Hepatocyte (in vitro differentiated cells): ENCODE results near the gene TTC12.

Source experiments
- CTCF ChIP-seq: fragments of 200-600 bp; sonication (generic); IDR thresholded peaks from 2 replicates; pipeline ENCODE4 v1.5.1; 2016; ENCODE audit warnings: antibody characterized with exemption, mild to moderate bottlenecking; ENCODE audit not compliant: poor library complexity
- EZH2 ChIP-seq: fragments of 200-600 bp; sonication (generic); IDR thresholded peaks from 2 replicates; pipeline ENCODE4 v1.6.1; 2016; ENCODE audit warnings: antibody characterized with exemption, mild to moderate bottlenecking, borderline replicate concordance
- EZH2phosphoT487 ChIP-seq: fragments of 200-600 bp; sonication (generic); IDR thresholded peaks from one replicate; pipeline ENCODE4 v1.6.1; 2018; ENCODE audit warnings: antibody characterized with exemption, mild to moderate bottlenecking, low read depth, moderate library complexity; ENCODE audit not compliant: unreplicated experiment, severe bottlenecking

- TF ChIP-seq EZH2 (no peak), CTCF (no peak), EZH2phosphoT487 (no peak)
These were observed 19.8 kb downstream of the TTC12 start for GRCh38 chr11:113334183-113334582.
